OCI-LY7 (cell line): ENCODE results near the gene EIF4E1B.

Source experiments
- EZH2phosphoT487 ChIP-seq: fragments of 200-600 bp; sonication (generic); IDR thresholded peaks from 2 replicates; pipeline ENCODE4 v1.6.1; 2018; ENCODE audit warnings: low read depth, borderline replicate concordance, mild to moderate bottlenecking, mixed run types, antibody characterized with exemption, low read length, moderate library complexity, mixed read lengths
- TF ChIP-seq, protein P1 (sequence below): fragments of 200-600 bp; sonication (generic); conservative IDR thresholded peaks from 2 replicates; pipeline ENCODE4 v1.5.1; 2014; ENCODE audit warnings: mild to moderate bottlenecking, antibody characterized with exemption, low read length, moderate library complexity, mixed read lengths

DNA sequence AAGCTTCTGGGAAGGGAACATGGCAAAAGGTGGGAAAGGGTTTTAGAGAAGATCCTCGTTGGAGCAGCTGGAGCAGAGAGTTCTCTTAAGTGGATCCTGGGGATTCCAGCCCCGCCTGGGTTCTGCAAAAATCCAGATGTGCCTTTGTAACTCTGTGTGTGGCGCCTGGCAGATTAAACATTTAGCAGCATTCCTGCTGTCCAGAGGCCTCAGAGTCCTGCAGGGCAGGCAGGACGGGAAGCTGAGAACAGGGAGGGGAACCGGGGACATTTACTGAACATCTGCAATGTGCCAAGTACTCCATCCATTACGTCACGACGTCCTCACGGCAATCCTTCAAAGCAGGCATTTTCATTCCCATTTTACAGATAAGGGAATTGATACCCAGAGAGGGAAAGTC, 6.0 kb downstream of the EIF4E1B start:
- TF ChIP-seq, protein P1, sequence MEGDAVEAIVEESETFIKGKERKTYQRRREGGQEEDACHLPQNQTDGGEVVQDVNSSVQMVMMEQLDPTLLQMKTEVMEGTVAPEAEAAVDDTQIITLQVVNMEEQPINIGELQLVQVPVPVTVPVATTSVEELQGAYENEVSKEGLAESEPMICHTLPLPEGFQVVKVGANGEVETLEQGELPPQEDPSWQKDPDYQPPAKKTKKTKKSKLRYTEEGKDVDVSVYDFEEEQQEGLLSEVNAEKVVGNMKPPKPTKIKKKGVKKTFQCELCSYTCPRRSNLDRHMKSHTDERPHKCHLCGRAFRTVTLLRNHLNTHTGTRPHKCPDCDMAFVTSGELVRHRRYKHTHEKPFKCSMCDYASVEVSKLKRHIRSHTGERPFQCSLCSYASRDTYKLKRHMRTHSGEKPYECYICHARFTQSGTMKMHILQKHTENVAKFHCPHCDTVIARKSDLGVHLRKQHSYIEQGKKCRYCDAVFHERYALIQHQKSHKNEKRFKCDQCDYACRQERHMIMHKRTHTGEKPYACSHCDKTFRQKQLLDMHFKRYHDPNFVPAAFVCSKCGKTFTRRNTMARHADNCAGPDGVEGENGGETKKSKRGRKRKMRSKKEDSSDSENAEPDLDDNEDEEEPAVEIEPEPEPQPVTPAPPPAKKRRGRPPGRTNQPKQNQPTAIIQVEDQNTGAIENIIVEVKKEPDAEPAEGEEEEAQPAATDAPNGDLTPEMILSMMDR, result no peak
- no peak for TF ChIP-seq EZH2phosphoT487
